Stimulated activated CD8-positive, alpha-beta memory T cell treated with anti-CD3 and anti-CD28 coated beads, Interleukin-15, amount 100 ng/mL, for 48 hours (primary cell): Measurements from ENCODE around the gene GNRH2.
"Not testable (repeated sequence)": the region's sequence is repeated elsewhere in the genome, so short reads cannot be mapped to it uniquely, and the experiment has no call there.

Experiments
- DNase-seq, 2 donors: peaks; one replicate each; pipeline ENCODE4 v3.0.0-alpha.2; 2020; ENCODE audit warnings: low read depth in 2 of 2

The GNRH2 gene

GRCh38 chr20:3072530-3073250 lies 29.3 kb downstream of the GNRH2 start:
- DNase-seq: no peak

GRCh38 chr20:3073251-3073643 lies 29.8 kb downstream of the GNRH2 start:
- DNase-seq: not testable (repeated sequence)

GRCh38 chr20:3074812-3075211 lies 31.4 kb downstream of the GNRH2 start:
- DNase-seq: no peak

GRCh38 chr20:3075315-3075714 lies 31.9 kb downstream of the GNRH2 start:
- not testable (repeated sequence) for DNase-seq

GRCh38 chr20:3077618-3078134 lies 34.3 kb downstream of the GNRH2 start:
- no peak for DNase-seq

GRCh38 chr20:3080939-3081388 lies 37.5 kb downstream of the GNRH2 start:
- DNase-seq: no peak

- no peak for DNase-seq
These were observed 38.2 kb downstream of the GNRH2 start for GRCh38 chr20:3081641-3082040.

- no peak for DNase-seq
These were observed 39.0 kb downstream of the GNRH2 start for GRCh38 chr20:3082306-3082951.

GRCh38 chr20:3082955-3083952 lies 39.8 kb downstream of the GNRH2 start:
- DNase-seq: no peak

- DNase-seq: no peak
These were observed 41.0 kb downstream of the GNRH2 start, which contains the start of gene AVP for GRCh38 chr20:3084283-3084985. Gene AVP (minus strand): TSS chr20:3084724. CDS start chr20:3084674, 50 bp downstream.

GRCh38 chr20:3084986-3085360 lies 41.6 kb downstream of the GNRH2 start:
- DNase-seq: no peak

GRCh38 chr20:3085571-3086072 lies 42.2 kb downstream of the GNRH2 start:
- no peak for DNase-seq

GRCh38 chr20:3088031-3088430 lies 44.6 kb downstream of the GNRH2 start:
- no peak for DNase-seq

GRCh38 chr20:3090565-3090964 lies 47.1 kb downstream of the GNRH2 start:
- DNase-seq: no peak

GRCh38 chr20:3092611-3093379 lies 49.4 kb downstream of the GNRH2 start:
- no peak for DNase-seq

- no peak for DNase-seq
These were observed 50.5 kb downstream of the GNRH2 start for GRCh38 chr20:3093861-3094361.

GRCh38 chr20:3094848-3095629 lies 51.6 kb downstream of the GNRH2 start:
- DNase-seq: no peak
